GM12878 (cell line): ENCODE measurements around the gene C4BPB. TPM values are rescaled to one million over a fixed set of nuclear protein-coding genes. Genes with fewer than 3 reads are reported as not detected.
A peak's percentile ranks its signal among the peaks of the same experiment; 100 is the strongest.

Experiments
- ATAC-seq: fragments of 200-7000 bp; cut with Tn5 transposase; 3 replicates; pipeline ENCODE4 v1.9.1; 2020; ENCODE audit warnings: mild to moderate bottlenecking, moderate library complexity
- BruUV-seq: library from RNA; stranded (reverse); fragments of 400-500 nt; replicated peaks from 2 replicates; lab custom pipeline; 2021; lab: Mats Ljungman, UMichigan
- CTCF ChIA-PET: fragments of 300-600 bp; sonication (Branson Sonifier 250); formaldehyde crosslinking; extraction: SDS; loops from one replicate; lab custom pipeline; 2021; ENCODE audit warnings: inconsistent platforms; lab: Yijun Ruan, JAX
- POLR2A ChIA-PET: fragments of 350-600 bp; formaldehyde crosslinking; extraction: SDS; loops from one replicate; lab custom pipeline; 2021; ENCODE audit warnings: inconsistent platforms; lab: Charles Lee
- RAD21 ChIA-PET: fragments of 300-600 bp; sonication (Branson Sonifier 250); formaldehyde crosslinking; loops from one replicate; lab custom pipeline; 2023; ENCODE audit warnings: antibody characterized with exemption; ENCODE audit not compliant: unreplicated experiment; lab: Charles Lee
- SMC1A ChIA-PET: fragments of 300-600 bp; sonication (Branson Sonifier 250); formaldehyde crosslinking; loops from one replicate; lab custom pipeline; 2023; ENCODE audit not compliant: unreplicated experiment, uncharacterized antibody; lab: Charles Lee
- DNase-seq: peaks from one replicate; pipeline ENCODE4 v3.0.0-alpha.2; 2011; ENCODE audit warnings: low read depth, low spot score
- FAIRE-seq: peaks from 3 replicates; lab custom pipeline; 2011; peaks lifted over from hg19 to GRCh38; lab: Jason Lieb, UNC
- H2AFZ ChIP-seq: 2 replicates; pipeline ENCODE4 v1.6.0; 2011; ENCODE audit warnings: low read depth, low read length, control low read depth; ENCODE audit not compliant: control insufficient read depth
- H3K27ac ChIP-seq: 2 replicates; pipeline ENCODE4 v1.5.1; 2011; ENCODE audit warnings: control low read depth; ENCODE audit not compliant: control insufficient read depth, insufficient read depth
- H3K27me3 ChIP-seq, 2 experiments: replicated peaks in 1 of 2; 2 replicates each; pipeline versions ENCODE4 v1.6.0 to v1.6.1; 2011; ENCODE audit warnings: low read length in 1 of 2; ENCODE audit not compliant: control insufficient read depth in 2 of 2, insufficient read depth in 2 of 2
- H3K36me3 ChIP-seq, 2 experiments: 2 replicates each; pipeline ENCODE4 v1.5.1; 2011; ENCODE audit warnings: low read length in 1 of 2; ENCODE audit not compliant: control insufficient read depth in 2 of 2, insufficient read depth in 2 of 2
- H3K4me1 ChIP-seq: 2 replicates; pipeline ENCODE4 v1.6.1; 2011; ENCODE audit warnings: mild to moderate bottlenecking, low read length, moderate library complexity, mixed read lengths; ENCODE audit not compliant: control insufficient read depth, insufficient read depth
- H3K4me2 ChIP-seq: 2 replicates; pipeline ENCODE4 v1.6.0; 2011; ENCODE audit warnings: control low read depth; ENCODE audit not compliant: control insufficient read depth, insufficient read depth
- H3K4me3 ChIP-seq: fragments of 200-600 bp; sonication (generic); 2 replicates; pipeline ENCODE4 v1.5.1; 2016
- H3K79me2 ChIP-seq: 2 replicates; pipeline ENCODE4 v1.6.0; 2011; ENCODE audit warnings: low read length; ENCODE audit not compliant: control insufficient read depth, insufficient read depth
- H3K9ac ChIP-seq: 2 replicates; pipeline ENCODE4 v1.8.0; 2011; ENCODE audit warnings: low read length, control low read depth, mixed read lengths; ENCODE audit not compliant: control insufficient read depth, insufficient read depth
- H3K9me3 ChIP-seq: replicated peaks from 3 replicates; pipeline ENCODE4 v1.5.1; 2011; ENCODE audit warnings: mild to moderate bottlenecking, low read length; ENCODE audit not compliant: control insufficient read depth, insufficient read depth
- H4K20me1 ChIP-seq: 2 replicates; pipeline ENCODE4 v1.6.0; 2011; ENCODE audit not compliant: control insufficient read depth, insufficient read depth
- BCL11A ChIP-seq: IDR thresholded peaks from 2 replicates; pipeline ENCODE4 v1.6.1; 2011; ENCODE audit warnings: low read depth, low read length
- CHD4 ChIP-seq: fragments of 200-600 bp; sonication (generic); IDR thresholded peaks from 2 replicates; pipeline ENCODE4 v1.6.1; 2016; ENCODE audit warnings: mild to moderate bottlenecking
- HDAC6 ChIP-seq: fragments of 200-600 bp; sonication (generic); IDR thresholded peaks from one replicate; pipeline ENCODE4 v1.8.0; 2017; ENCODE audit warnings: antibody characterized with exemption; ENCODE audit not compliant: unreplicated experiment
- IRF5 ChIP-seq: fragments of 450-650 bp; IDR thresholded peaks from 2 replicates; pipeline ENCODE4 v1.6.1; 2017; ENCODE audit warnings: borderline replicate concordance
- POLR2A ChIP-seq: IDR thresholded peaks from 2 replicates; pipeline ENCODE4 v1.6.1; 2011; ENCODE audit warnings: low read depth, mild to moderate bottlenecking, low read length
- SKIL ChIP-seq: fragments of 450-650 bp; IDR thresholded peaks from 2 replicates; pipeline ENCODE4 v1.6.1; 2017; ENCODE audit warnings: mild to moderate bottlenecking, low read depth, inconsistent platforms; ENCODE audit not compliant: poor library complexity, severe bottlenecking
- SMAD1 ChIP-seq: fragments of 450-650 bp; IDR thresholded peaks from 2 replicates; pipeline ENCODE4 v1.6.1; 2018; ENCODE audit warnings: mild to moderate bottlenecking, low read depth; ENCODE audit not compliant: partially characterized antibody
- SRF ChIP-seq, 2 experiments: IDR thresholded peaks; 2 replicates each; pipeline ENCODE4 v1.6.1; 2011; ENCODE audit warnings: low read depth in 2 of 2, low read length in 2 of 2, mild to moderate bottlenecking in 1 of 2, moderate library complexity in 1 of 2
- USF1 ChIP-seq: IDR thresholded peaks from 2 replicates; pipeline ENCODE4 v1.6.1; 2011; ENCODE audit warnings: borderline replicate concordance, low read depth, mild to moderate bottlenecking, moderate library complexity, mixed read lengths, low read length; ENCODE audit not compliant: insufficient read depth; ENCODE audit errors: extremely low read length
- ZBTB33 ChIP-seq: fragments of 450-650 bp; IDR thresholded peaks from 2 replicates; pipeline ENCODE4 v1.6.1; 2017; ENCODE audit warnings: mild to moderate bottlenecking
- ZNF687 ChIP-seq: fragments of 450-650 bp; IDR thresholded peaks from 2 replicates; pipeline ENCODE4 v1.6.1; 2017; ENCODE audit warnings: mild to moderate bottlenecking, moderate library complexity
- WGBS: methylation state at CpG from one replicate; pipeline ENCODE4 v1.1.6; 2016; ENCODE audit warnings: low lambda C conversion rate; ENCODE audit not compliant: insufficient replicate concordance, insufficient coverage; ENCODE audit errors: missing lambda C conversion rate; 5-methylcytosine and 5-hydroxymethylcytosine counted together
- in situ Hi-C: fragments of 300-500 bp; cut with MboI; formaldehyde crosslinking; loops from 9 replicates; pipeline ENCODE4 v1.14.3; 2018; ENCODE audit warnings: mixed read lengths
- intact Hi-C: fragments of 100-400 bp; cut with micrococcal nuclease; formaldehyde crosslinking; loops from one replicate; pipeline ENCODE4 v1.14.2; 2022; ENCODE audit not compliant: unreplicated experiment
- polyA plus RNA-seq, 11 experiments: library from polyadenylated mRNA; depleted of rRNA in 4 of 11; unstranded in 6 of 11; stranded (reverse) in 5 of 11; fragments of >200 nt; fragmentation: Nextera tagmentation in 4 of 11; fragmentation: Illumina TruSeq in 1 of 11; extraction: Ambion mirVana in 4 of 11; extraction: Trizol in 1 of 11; gene quantifications; 1 replicate in 1 of 11; 2 replicates in 10 of 11; pipeline versions ENCODE4 v1.2.1 to v1.2.3, GENCODE V29; 2011 to 2016; ENCODE audit warnings: inconsistent platforms in 2 of 11, missing spikeins in 2 of 11, low read depth in 1 of 11
- total RNA-seq, 4 experiments: library from RNA; depleted of rRNA in 3 of 4; stranded (reverse); fragments of >200 nt in 3 of 4; fragmentation: Illumina TruSeq in 1 of 4; extraction: Trizol in 1 of 4; gene quantifications; 2 replicates each; pipeline versions ENCODE4 v1.2.1 to v1.2.3, GENCODE V29; 2013 to 2021

Gene C4BPB
- total and polyA plus RNA-seq, 10 of the 15 experiments (the other 5 are each of a cell fraction or from before 2014, with no cell fraction given) = 0.31 to 1.2 (median 0.53) TPM; not detected in 1

- intact Hi-C loops (no loop called here), in situ Hi-C loops (no loop called here)
- H3K9me3 ChIP-seq = no peaks in the 10 kb centered on the region; the same call in 2 of the 3 replicates
- no TSS peak for BruUV-seq
- ChIA-PET RAD21 (interaction anchor here (1.0 to 2.2 kb wide), 5 partner anchors 29 to 450 kb away, joined by 3 to 7 read pairs (median 4); partner anchors contain the start of gene CD55), CTCF (interaction anchor here (0.8 to 9.2 kb wide), 13 partner anchors 9 to 451 kb away, joined by 3 to 131 read pairs (median 8); partner anchors contain the start of gene C4BPB), POLR2A (no interaction called here), SMC1A (interaction anchor here (1.1 to 7.1 kb wide), 6 partner anchors 18 to 449 kb away, joined by 3 to 66 read pairs (median 14); no protein-coding TSS in a partner anchor)
- 69% methylated on average over 4 of the region's 4 CpGs for WGBS
- peak overlapping the region; percentile 10; the same call in 1 of the 2 replicates for H3K9ac ChIP-seq
- no peak overlapping the region for H2AFZ ChIP-seq
- H3K27me3 ChIP-seq = no peaks in the 10 kb centered on the region
- no peak overlapping the region for H3K27ac ChIP-seq
- ATAC-seq = no peak
- peaks cover 29% of the 10 kb centered on the region for H3K79me2 ChIP-seq
- no peak overlapping the region for H3K4me3 ChIP-seq
- no peak for DNase-seq
- H3K4me2 ChIP-seq = peak overlapping the region; percentile 81; the same call in 1 of the 2 replicates
- no peaks in the 10 kb centered on the region for H4K20me1 ChIP-seq
- peaks cover 17% of the 10 kb centered on the region for H3K4me1 ChIP-seq
- no peak for FAIRE-seq
- H3K36me3 ChIP-seq = peaks cover 0 to 8% of the 10 kb centered on the region in 2 experiments; a peak in 2 of 4 replicates
- TF ChIP-seq SKIL (no peak), SRF (IDR thresholded peaks at IDR 0.05; ENCODE audit: low read depth in 2 of 2, low read length in 2 of 2) (no peak), CHD4 (no peak), USF1 (no peak), POLR2A (no peak), BCL11A (no peak), ZBTB33 (no peak), SMAD1 (no peak), IRF5 (no peak), ZNF687 (no peak), HDAC6 (no peak)
Observed at GRCh38 chr1:207049054-207049453, 39.6 kb upstream of the C4BPB start.
